ENCODE results near the gene ZNF674. TPM values are rescaled to one million over a fixed set of nuclear protein-coding genes. Genes with fewer than 3 reads are reported as not detected.

Gene ZNF674
- total and polyA plus RNA-seq, 9 of the 15 experiments (the other 6 are each of a cell fraction or from before 2014, with no cell fraction given): 1.2 to 4.7 (median 2.6) TPM

- TF ChIP-seq TAF1 (IDR thresholded peaks at IDR 0.05; ENCODE audit: control insufficient read depth, extremely low read depth, insufficient read depth, low read length, severe bottlenecking) (no peak), ZNF324 (CRISPR knock-in tag; IDR thresholded peaks at IDR 0.05) (no peak), RNF2 (IDR thresholded peaks at IDR 0.05) (no peak), CREM (IDR thresholded peaks at IDR 0.05; ENCODE audit: low read depth) (no peak), BMI1 (IDR thresholded peaks at IDR 0.05; ENCODE audit: low read length) (no peak), LCOR (CRISPR knock-in tag; IDR thresholded peaks at IDR 0.05) (no peak), KDM2B (CRISPR knock-in tag; IDR thresholded peaks at IDR 0.05) (no peak)
These were observed 30.4 kb upstream of the ZNF674 start (continued) for GRCh38 chrX:46575586-46575985.

- H3K27ac ChIP-seq (ENCODE audit: extremely low read depth, low read depth, low read length): no peak overlapping the region
- ATAC-seq (no peak), FAIRE-seq (no peak), DNase-seq (ENCODE audit: extremely low read depth in 1 of 4, low spot score in 3 of 4) (no peak)
- H3K4me2 ChIP-seq (ENCODE audit: insufficient read depth, low read length): no peak overlapping the region
- ChIA-PET POLR2A (no interaction called here), CTCF (ENCODE audit: low intra/inter-chr PET ratio) (no interaction called here)
- no peak overlapping the region for H3K9ac ChIP-seq (ENCODE audit: insufficient read depth in 1 of 2, low read depth in 2 of 2, low read length in 2 of 2)
- H3K9me3 ChIP-seq (replicated peaks; ENCODE audit: control insufficient read depth, insufficient read depth, low read depth, low read length): no peaks in the 10 kb centered on the region
- in situ Hi-C loops (cut with MboI): no loop called here
- H3K36me3 ChIP-seq (ENCODE audit: control insufficient read depth, insufficient read depth, low read length): no peaks in the 10 kb centered on the region
- H3K4me3 ChIP-seq: no peak overlapping the region
- no peaks in the 10 kb centered on the region for H3K9me1 ChIP-seq (ENCODE audit: control insufficient read depth, insufficient read depth, low read length)
- WGBS (ENCODE audit: insufficient coverage, low coverage, missing lambda C conversion rate): no CpG with 5 or more reads among the region's 90 CpGs
- H2AFZ ChIP-seq (ENCODE audit: low read depth, low read length): no peak overlapping the region
- intact Hi-C loops (cut with micrococcal nuclease): no loop called here
- TF ChIP-seq RNF2 (IDR thresholded peaks at IDR 0.05): no peak
- no peak for TF ChIP-seq ESRRA (IDR thresholded peaks at IDR 0.05; ENCODE audit: borderline replicate concordance, low read depth)
- no peak for TF ChIP-seq CBX1 (IDR thresholded peaks at IDR 0.05; ENCODE audit: low read depth)
- TF ChIP-seq CEBPB (tag; IDR thresholded peaks at IDR 0.05): no peak
- no peak for TF ChIP-seq ZNF384 (IDR thresholded peaks at IDR 0.05; ENCODE audit: low read depth, low read length)
- H3K79me2 ChIP-seq (ENCODE audit: control insufficient read depth, insufficient read depth, low read length): no peaks in the 10 kb centered on the region
- no TSS peak for BruUV-seq (replicated peaks)
- H4K20me1 ChIP-seq (replicated peaks; ENCODE audit: control insufficient read depth, insufficient read depth, low read length): no peaks in the 10 kb centered on the region
- H3K4me1 ChIP-seq (replicated peaks in 1 of 2; ENCODE audit: control insufficient read depth in 2 of 2, insufficient read depth in 2 of 2, low read length in 2 of 2): no peaks in the 10 kb centered on the region; a peak in 1 of 5 replicates
- H3K27me3 ChIP-seq (ENCODE audit: control insufficient read depth in 2 of 2, insufficient read depth in 2 of 2, low read length in 2 of 2): no peaks in the 10 kb centered on the region
These were observed 29.7 kb upstream of the ZNF674 start for GRCh38 chrX:46574774-46575381.

Measured in K562 (cell line).